A673 (cell line): ENCODE results near the gene PPP1R16B.

Source experiments
- CTCF ChIP-seq: fragments of 300-800, 200-600 bp; sonication (generic); conservative IDR thresholded peaks from 2 replicates; pipeline ENCODE4 v1.5.1; 2017; ENCODE audit warnings: low read depth, mild to moderate bottlenecking, antibody characterized with exemption, low read length, moderate library complexity, mixed read lengths
- EZH2 ChIP-seq: fragments of 200-600 bp; sonication (generic); IDR thresholded peaks from 2 replicates; pipeline ENCODE4 v1.6.1; 2017; ENCODE audit warnings: borderline replicate concordance, low read depth, mild to moderate bottlenecking, mixed read lengths, antibody characterized with exemption, low read length; ENCODE audit not compliant: poor library complexity, severe bottlenecking

- TF ChIP-seq CTCF, result no peak
- TF ChIP-seq EZH2, result no peak
These were observed 1.3 kb upstream of the PPP1R16B start for GRCh38 chr20:38804221-38804620.
